ENCODE measurements around the gene LNX1.

DNA sequence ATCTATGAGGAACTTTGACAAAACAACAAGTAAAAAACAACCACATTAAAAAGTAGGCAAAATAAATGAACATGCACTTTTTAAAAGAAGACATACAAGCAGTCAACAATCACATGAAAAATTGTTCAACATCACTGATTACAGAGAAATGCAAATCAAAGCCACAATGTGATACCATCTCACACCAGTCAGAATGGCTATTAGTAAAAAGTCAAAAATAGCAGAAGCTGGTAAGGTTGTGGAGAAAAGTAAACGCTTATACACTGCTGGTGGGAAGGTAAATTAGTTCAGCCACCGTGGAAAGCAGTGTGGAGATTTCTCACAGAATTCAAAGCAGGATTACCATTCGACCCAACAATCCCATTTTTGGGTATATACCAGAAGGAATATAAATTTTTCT lies 17.0 kb upstream of the LNX1 start:
- TF ChIP-seq, protein P1, sequence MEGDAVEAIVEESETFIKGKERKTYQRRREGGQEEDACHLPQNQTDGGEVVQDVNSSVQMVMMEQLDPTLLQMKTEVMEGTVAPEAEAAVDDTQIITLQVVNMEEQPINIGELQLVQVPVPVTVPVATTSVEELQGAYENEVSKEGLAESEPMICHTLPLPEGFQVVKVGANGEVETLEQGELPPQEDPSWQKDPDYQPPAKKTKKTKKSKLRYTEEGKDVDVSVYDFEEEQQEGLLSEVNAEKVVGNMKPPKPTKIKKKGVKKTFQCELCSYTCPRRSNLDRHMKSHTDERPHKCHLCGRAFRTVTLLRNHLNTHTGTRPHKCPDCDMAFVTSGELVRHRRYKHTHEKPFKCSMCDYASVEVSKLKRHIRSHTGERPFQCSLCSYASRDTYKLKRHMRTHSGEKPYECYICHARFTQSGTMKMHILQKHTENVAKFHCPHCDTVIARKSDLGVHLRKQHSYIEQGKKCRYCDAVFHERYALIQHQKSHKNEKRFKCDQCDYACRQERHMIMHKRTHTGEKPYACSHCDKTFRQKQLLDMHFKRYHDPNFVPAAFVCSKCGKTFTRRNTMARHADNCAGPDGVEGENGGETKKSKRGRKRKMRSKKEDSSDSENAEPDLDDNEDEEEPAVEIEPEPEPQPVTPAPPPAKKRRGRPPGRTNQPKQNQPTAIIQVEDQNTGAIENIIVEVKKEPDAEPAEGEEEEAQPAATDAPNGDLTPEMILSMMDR (conservative IDR thresholded peaks at IDR 0.05; ENCODE audit: low read length) = no peak
- TF ChIP-seq EZH2phosphoT487 (IDR thresholded peaks at IDR 0.05; ENCODE audit: borderline replicate concordance) = no peak

All from Loucy (cell line).